Prostate gland (tissue), 2 donors: Measurements from ENCODE around the gene TXNL4A.

Source experiments
- POLR2AphosphoS5 ChIP-seq: sonication (generic); formaldehyde crosslinking; IDR thresholded peaks from one replicate; pipeline ENCODE4 v1.6.1; 2017; ENCODE audit warnings: antibody characterized with exemption
- TF ChIP-seq, protein P1 (sequence below), 4 experiments: fragments of 200-600 bp in 2 of 4; fragments of 450-650 bp in 2 of 4; sonication (generic) in 2 of 4; IDR thresholded peaks; 1 replicate in 3 of 4; 2 replicates in 1 of 4; pipeline ENCODE4 v1.5.1; 2016 to 2019; ENCODE audit warnings: antibody characterized with exemption in 4 of 4, mild to moderate bottlenecking in 2 of 4, moderate library complexity in 2 of 4

DNA sequence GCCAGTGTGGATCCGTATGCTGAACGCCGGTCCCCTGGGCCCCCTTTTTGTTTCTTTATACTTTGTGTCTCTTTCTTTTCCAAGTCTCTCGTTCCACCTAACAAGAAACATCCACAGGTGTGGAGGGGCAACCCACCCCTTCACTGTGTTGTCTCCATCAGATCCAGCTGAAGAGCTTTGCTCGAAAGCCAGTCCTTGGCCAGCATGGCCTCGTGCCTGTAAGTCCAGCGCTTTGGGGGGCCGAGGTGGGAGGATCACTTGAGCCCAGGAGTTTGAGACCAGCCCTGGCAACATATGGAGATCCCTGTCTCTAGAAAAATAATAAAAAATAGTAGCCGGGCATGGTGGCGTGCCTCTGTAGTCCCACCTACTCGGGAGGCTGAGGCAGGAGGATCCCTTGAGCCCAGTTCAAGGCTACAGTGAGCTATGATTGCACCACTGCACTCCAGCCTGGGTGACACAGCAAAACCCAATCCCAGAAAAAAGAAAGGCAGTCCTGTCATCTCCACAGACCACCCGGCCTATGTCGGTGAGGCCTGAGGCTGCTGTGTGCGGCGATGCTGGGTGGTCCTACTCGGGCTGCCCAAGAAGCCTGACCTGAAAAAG is 27.3 kb downstream of the TXNL4A start:
- TF ChIP-seq POLR2AphosphoS5 = no peak
- TF ChIP-seq, protein P1, sequence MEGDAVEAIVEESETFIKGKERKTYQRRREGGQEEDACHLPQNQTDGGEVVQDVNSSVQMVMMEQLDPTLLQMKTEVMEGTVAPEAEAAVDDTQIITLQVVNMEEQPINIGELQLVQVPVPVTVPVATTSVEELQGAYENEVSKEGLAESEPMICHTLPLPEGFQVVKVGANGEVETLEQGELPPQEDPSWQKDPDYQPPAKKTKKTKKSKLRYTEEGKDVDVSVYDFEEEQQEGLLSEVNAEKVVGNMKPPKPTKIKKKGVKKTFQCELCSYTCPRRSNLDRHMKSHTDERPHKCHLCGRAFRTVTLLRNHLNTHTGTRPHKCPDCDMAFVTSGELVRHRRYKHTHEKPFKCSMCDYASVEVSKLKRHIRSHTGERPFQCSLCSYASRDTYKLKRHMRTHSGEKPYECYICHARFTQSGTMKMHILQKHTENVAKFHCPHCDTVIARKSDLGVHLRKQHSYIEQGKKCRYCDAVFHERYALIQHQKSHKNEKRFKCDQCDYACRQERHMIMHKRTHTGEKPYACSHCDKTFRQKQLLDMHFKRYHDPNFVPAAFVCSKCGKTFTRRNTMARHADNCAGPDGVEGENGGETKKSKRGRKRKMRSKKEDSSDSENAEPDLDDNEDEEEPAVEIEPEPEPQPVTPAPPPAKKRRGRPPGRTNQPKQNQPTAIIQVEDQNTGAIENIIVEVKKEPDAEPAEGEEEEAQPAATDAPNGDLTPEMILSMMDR (IDR thresholded peaks at IDR 0.05) = no peak
